Transverse colon (tissue), 3 donors: ENCODE measurements around the gene MPHOSPH9.

Source experiments
- EP300 ChIP-seq: sonication (generic); formaldehyde crosslinking; IDR thresholded peaks from one replicate; pipeline ENCODE4 v1.6.1; 2017; ENCODE audit warnings: antibody characterized with exemption, low read depth
- POLR2A ChIP-seq: fragments of 450-650 bp; IDR thresholded peaks from one replicate; pipeline ENCODE4 v1.6.1; 2016; ENCODE audit warnings: antibody characterized with exemption, mild to moderate bottlenecking, moderate library complexity
- TF ChIP-seq, protein P1 (sequence below), 5 experiments: fragments of 200-600 bp in 3 of 5; fragments of 450-650 bp in 2 of 5; sonication (generic) in 3 of 5; IDR thresholded peaks; 1 replicate in 2 of 5; 2 replicates in 3 of 5; pipeline ENCODE4 v1.5.1; 2016 to 2017; ENCODE audit warnings: antibody characterized with exemption in 5 of 5, inconsistent platforms in 3 of 5, mild to moderate bottlenecking in 2 of 5, moderate library complexity in 1 of 5

DNA sequence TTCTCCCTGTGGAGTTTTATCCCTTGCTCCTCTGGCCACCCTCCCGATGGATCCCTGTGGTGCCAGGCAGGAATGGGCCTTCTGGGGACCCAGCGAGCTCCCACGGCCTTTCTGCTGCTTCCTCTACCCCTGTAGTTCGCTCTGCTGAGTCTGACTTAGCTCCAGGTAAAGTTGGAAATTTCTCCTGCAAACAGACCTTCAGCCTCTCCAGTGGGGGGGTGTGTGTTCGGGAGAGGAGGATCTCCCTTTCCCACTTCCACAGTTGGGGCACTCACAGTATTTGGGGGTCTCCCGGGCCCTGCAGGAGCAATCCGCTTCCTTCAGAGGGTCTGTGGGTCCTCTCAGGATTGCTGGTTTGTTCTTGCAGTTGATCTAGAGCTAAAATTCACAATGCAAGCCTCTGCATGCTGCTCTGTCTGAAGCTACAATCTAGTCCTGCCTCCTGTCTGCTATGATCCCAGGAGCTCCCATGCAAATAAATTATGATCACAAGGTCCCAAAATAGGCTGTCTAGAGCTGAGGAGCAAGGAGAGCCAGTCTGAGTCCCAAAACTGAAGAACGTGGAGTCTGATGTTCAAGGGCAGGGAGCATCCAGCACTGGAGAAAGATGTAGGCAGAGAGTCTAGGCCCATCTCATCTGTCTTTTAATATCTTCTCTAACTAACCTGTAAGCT lies 18.6 kb upstream of the MPHOSPH9 start:
- TF ChIP-seq, protein P1, sequence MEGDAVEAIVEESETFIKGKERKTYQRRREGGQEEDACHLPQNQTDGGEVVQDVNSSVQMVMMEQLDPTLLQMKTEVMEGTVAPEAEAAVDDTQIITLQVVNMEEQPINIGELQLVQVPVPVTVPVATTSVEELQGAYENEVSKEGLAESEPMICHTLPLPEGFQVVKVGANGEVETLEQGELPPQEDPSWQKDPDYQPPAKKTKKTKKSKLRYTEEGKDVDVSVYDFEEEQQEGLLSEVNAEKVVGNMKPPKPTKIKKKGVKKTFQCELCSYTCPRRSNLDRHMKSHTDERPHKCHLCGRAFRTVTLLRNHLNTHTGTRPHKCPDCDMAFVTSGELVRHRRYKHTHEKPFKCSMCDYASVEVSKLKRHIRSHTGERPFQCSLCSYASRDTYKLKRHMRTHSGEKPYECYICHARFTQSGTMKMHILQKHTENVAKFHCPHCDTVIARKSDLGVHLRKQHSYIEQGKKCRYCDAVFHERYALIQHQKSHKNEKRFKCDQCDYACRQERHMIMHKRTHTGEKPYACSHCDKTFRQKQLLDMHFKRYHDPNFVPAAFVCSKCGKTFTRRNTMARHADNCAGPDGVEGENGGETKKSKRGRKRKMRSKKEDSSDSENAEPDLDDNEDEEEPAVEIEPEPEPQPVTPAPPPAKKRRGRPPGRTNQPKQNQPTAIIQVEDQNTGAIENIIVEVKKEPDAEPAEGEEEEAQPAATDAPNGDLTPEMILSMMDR (IDR thresholded peaks at IDR 0.05): no peak
- TF ChIP-seq POLR2A (no peak), EP300 (no peak)
